K562 (cell line): Measurements from ENCODE around the gene GLRA2.

Experiments
- CEBPB ChIP-seq: fragments of 450-650 bp; IDR thresholded peaks from 2 replicates; pipeline ENCODE4 v1.6.1; 2016; ENCODE audit warnings: missing genetic modification characterization, missing compliant biosample characterization
- CTCF ChIP-seq, 3 experiments: IDR thresholded peaks in 2 of 3; conservative IDR thresholded peaks in 1 of 3; 2 replicates each; pipeline ENCODE4 v1.5.1; 2011 to 2012; ENCODE audit warnings: low read length in 3 of 3, mild to moderate bottlenecking in 3 of 3, control low read depth in 2 of 3, improper control_type of control experiment in 1 of 3, inconsistent platforms in 1 of 3, low read depth in 1 of 3, mixed read lengths in 1 of 3, moderate library complexity in 1 of 3; ENCODE audit not compliant: insufficient read depth in 2 of 3
- E4F1 ChIP-seq: fragments of 250-450 bp; sonication (Bioruptor Pico); IDR thresholded peaks from 2 replicates; pipeline ENCODE4 v1.5.0; 2021; ENCODE audit warnings: mild to moderate bottlenecking, borderline replicate concordance
- EZH2 ChIP-seq: IDR thresholded peaks from 2 replicates; pipeline ENCODE4 v1.6.1; 2012; ENCODE audit warnings: low read depth, mild to moderate bottlenecking, inconsistent platforms, low read length, borderline replicate concordance
- PHF20 ChIP-seq: fragments of 450-650 bp; IDR thresholded peaks from 2 replicates; pipeline ENCODE4 v1.6.1; 2018; ENCODE audit not compliant: partially characterized antibody
- POLR2AphosphoS5 ChIP-seq: IDR thresholded peaks from 2 replicates; pipeline ENCODE4 v1.6.1; 2011; ENCODE audit warnings: mild to moderate bottlenecking, low read depth, low read length, moderate library complexity; ENCODE audit not compliant: control insufficient read depth, insufficient read depth
- RBM22 ChIP-seq: fragments of 200-400 bp; formaldehyde crosslinking; IDR thresholded peaks from 2 replicates; pipeline ENCODE4 v1.6.1; 2018; ENCODE audit warnings: low read length, low read depth; ENCODE audit not compliant: poor library complexity, severe bottlenecking
- REST ChIP-seq, 2 experiments: fragments of 450-650 bp; formaldehyde crosslinking in 1 of 2; IDR thresholded peaks; 2 replicates each; pipeline versions ENCODE4 v1.4.0 to v1.6.1; 2014 to 2020; ENCODE audit warnings: mild to moderate bottlenecking in 2 of 2, borderline replicate concordance in 1 of 2, low read depth in 1 of 2
- SPI1 ChIP-seq: IDR thresholded peaks from 2 replicates; pipeline ENCODE4 v1.6.1; 2011; ENCODE audit warnings: low read depth, low read length, control low read depth, borderline replicate concordance
- ZNF3 ChIP-seq: fragments of 250-450 bp; sonication (Bioruptor Pico); IDR thresholded peaks from 2 replicates; pipeline ENCODE4 v1.5.0; 2021; ENCODE audit warnings: mild to moderate bottlenecking, moderate library complexity

GRCh38 chrX:14718403-14718802 is 189.1 kb downstream of the GLRA2 start:
- no peak for TF ChIP-seq CTCF (IDR thresholded peaks at IDR 0.05 in 2 of 3, conservative IDR thresholded peaks at IDR 0.05 in 1 of 3; ENCODE audit: insufficient read depth in 2 of 3, low read depth in 1 of 3, low read length in 3 of 3)
- no peak for TF ChIP-seq PHF20
- no peak for TF ChIP-seq SPI1
- TF ChIP-seq ZNF3 (CRISPR knock-in tag): no peak
- TF ChIP-seq E4F1 (CRISPR knock-in tag): no peak
- no peak for TF ChIP-seq EZH2
- no peak for TF ChIP-seq RBM22
- TF ChIP-seq CEBPB: no peak
- TF ChIP-seq POLR2AphosphoS5: no peak
- no peak for TF ChIP-seq REST (IDR thresholded peaks at IDR 0.05; ENCODE audit: borderline replicate concordance)
- TF ChIP-seq REST (CRISPR knock-in tag; IDR thresholded peaks at IDR 0.05; ENCODE audit: low read depth): no peak
